H1 (cell line): ENCODE results near the gene CALU. TPM values are rescaled to one million over a fixed set of nuclear protein-coding genes. Genes with fewer than 3 reads are reported as not detected.

Source experiments
- CTCF ChIA-PET: fragments of 300-600 bp; sonication (Branson Sonifier 250); formaldehyde crosslinking; loops from one replicate; lab custom pipeline; 2021; ENCODE audit not compliant: partially characterized antibody; lab: Charles Lee
- POLR2A ChIA-PET: fragments of 300-600 bp; sonication (Branson Sonifier 250); formaldehyde crosslinking; loops from one replicate; lab custom pipeline; 2021; ENCODE audit warnings: inconsistent platforms; ENCODE audit not compliant: partially characterized antibody; lab: Charles Lee
- DNase-seq, 2 experiments: peaks; one replicate each; pipeline versions ENCODE4 v3.0.0 to v3.0.0-alpha.2; 2010 to 2022; ENCODE audit warnings: low spot score in 2 of 2, low read depth in 1 of 2, mixed read lengths in 1 of 2
- FAIRE-seq: peaks from 2 replicates; lab custom pipeline; 2011; peaks lifted over from hg19 to GRCh38; lab: Jason Lieb, UNC
- H2AFZ ChIP-seq: 2 replicates; pipeline ENCODE4 v1.8.1; 2012; ENCODE audit warnings: low read length, inconsistent platforms
- H2AK5ac ChIP-seq: 2 replicates; pipeline ENCODE4 v1.6.1; 2013; ENCODE audit warnings: low read depth, low read length
- H2BK120ac ChIP-seq: replicated peaks from 2 replicates; pipeline ENCODE3; 2013; ENCODE audit warnings: low read depth, low read length, inconsistent platforms
- H2BK12ac ChIP-seq: 2 replicates; pipeline ENCODE4 v1.6.1; 2013; ENCODE audit warnings: low read depth, low read length
- H2BK15ac ChIP-seq: 2 replicates; pipeline ENCODE4 v1.6.1; 2013; ENCODE audit warnings: low read length
- H2BK20ac ChIP-seq: 2 replicates; pipeline ENCODE4 v1.6.1; 2013; ENCODE audit warnings: low read length
- H2BK5ac ChIP-seq: 2 replicates; pipeline ENCODE4 v1.6.1; 2013; ENCODE audit warnings: low read depth, low read length
- H3K14ac ChIP-seq: 2 replicates; pipeline ENCODE4 v1.6.1; 2013; ENCODE audit warnings: inconsistent platforms; ENCODE audit not compliant: insufficient read length
- H3K18ac ChIP-seq: 2 replicates; pipeline ENCODE4 v1.6.1; 2013; ENCODE audit warnings: low read length; ENCODE audit errors: extremely low read depth
- H3K23ac ChIP-seq: 2 replicates; pipeline ENCODE4 v1.6.1; 2013; ENCODE audit warnings: inconsistent platforms; ENCODE audit not compliant: insufficient read length
- H3K23me2 ChIP-seq: 2 replicates; pipeline ENCODE4 v1.6.1; 2013; ENCODE audit warnings: low read depth, low read length
- H3K27ac ChIP-seq: 2 replicates; pipeline ENCODE4 v1.6.1; 2011; ENCODE audit warnings: low read depth, low read length, inconsistent platforms
- H3K27me3 ChIP-seq, 4 experiments: replicated peaks in 1 of 4; 1 replicate in 1 of 4; 2 replicates in 3 of 4; pipeline versions ENCODE4 v1.6.1 to v1.8.1; 2011 to 2013; ENCODE audit warnings: low read length in 3 of 4, mild to moderate bottlenecking in 3 of 4, inconsistent platforms in 2 of 4, mixed read lengths in 2 of 4, moderate library complexity in 1 of 4; ENCODE audit not compliant: control insufficient read depth in 3 of 4, insufficient read depth in 3 of 4; ENCODE audit errors: extremely low read depth in 1 of 4
- H3K36me3 ChIP-seq, 4 experiments: 2 replicates each; pipeline versions ENCODE4 v1.6.1 to v1.8.1; 2011 to 2013; ENCODE audit warnings: mild to moderate bottlenecking in 4 of 4, low read length in 3 of 4, moderate library complexity in 2 of 4, control low read depth in 1 of 4, inconsistent platforms in 1 of 4; ENCODE audit not compliant: insufficient read depth in 4 of 4, control insufficient read depth in 2 of 4
- H3K4ac ChIP-seq: replicated peaks from 2 replicates; pipeline ENCODE3; 2013; ENCODE audit warnings: low read length, low read depth, mixed read lengths, inconsistent platforms; ENCODE audit not compliant: insufficient read length
- H3K4me1 ChIP-seq, 4 experiments: replicated peaks in 1 of 4; 1 replicate in 1 of 4; 2 replicates in 3 of 4; pipeline versions ENCODE4 v1.6.1 to v1.8.1; 2011 to 2013; ENCODE audit warnings: low read length in 3 of 4, inconsistent platforms in 2 of 4, mixed read lengths in 1 of 4; ENCODE audit not compliant: insufficient read depth in 4 of 4, control insufficient read depth in 3 of 4
- H3K4me2 ChIP-seq, 2 experiments: 2 replicates each; pipeline versions ENCODE4 v1.6.1 to v1.8.1; 2011 to 2013; ENCODE audit warnings: low read depth in 2 of 2, low read length in 2 of 2, control low read depth in 1 of 2, inconsistent platforms in 1 of 2, mild to moderate bottlenecking in 1 of 2; ENCODE audit not compliant: insufficient read depth in 1 of 2
- H3K4me3 ChIP-seq, 4 experiments: fragments of 200-600, 300-600 bp in 1 of 4; sonication (generic), shearing (Covaris generic), sonication (Bioruptor Twin) in 1 of 4; 2 replicates each; pipeline versions ENCODE4 v1.5.1 to v1.8.1; 2011 to 2016; ENCODE audit warnings: low read length in 4 of 4, low read depth in 3 of 4, control low read depth in 2 of 4, inconsistent platforms in 2 of 4, mild to moderate bottlenecking in 2 of 4, mixed read lengths in 1 of 4, moderate library complexity in 1 of 4; ENCODE audit not compliant: insufficient read depth in 2 of 4; ENCODE audit errors: extremely low read depth in 1 of 4
- H3K56ac ChIP-seq: replicated peaks from 2 replicates; pipeline ENCODE3; 2013; ENCODE audit warnings: low read depth, mild to moderate bottlenecking, mixed read lengths, low read length, inconsistent platforms; ENCODE audit not compliant: insufficient read length
- H3K79me1 ChIP-seq: 2 replicates; pipeline ENCODE4 v1.6.1; 2013; ENCODE audit warnings: low read depth, low read length, control low read depth
- H3K79me2 ChIP-seq, 2 experiments: 2 replicates each; pipeline versions ENCODE4 v1.6.1 to v1.8.1; 2012 to 2013; ENCODE audit warnings: low read length in 2 of 2, mild to moderate bottlenecking in 2 of 2, inconsistent platforms in 1 of 2; ENCODE audit not compliant: insufficient read depth in 2 of 2, control insufficient read depth in 1 of 2
- H3K9ac ChIP-seq, 4 experiments: replicated peaks in 1 of 4; 1 replicate in 1 of 4; 2 replicates in 3 of 4; pipeline versions ENCODE4 v1.6.1 to v1.8.1; 2011 to 2013; ENCODE audit warnings: low read depth in 3 of 4, low read length in 3 of 4, control low read depth in 2 of 4, mild to moderate bottlenecking in 2 of 4, moderate library complexity in 2 of 4, inconsistent platforms in 1 of 4; ENCODE audit errors: extremely low read depth in 1 of 4
- H3K9me3 ChIP-seq, 2 experiments: 2 replicates each; pipeline versions ENCODE4 v1.6.1 to v1.8.1; 2012 to 2013; ENCODE audit warnings: mild to moderate bottlenecking in 2 of 2, moderate library complexity in 2 of 2, control low read depth in 1 of 2, inconsistent platforms in 1 of 2, low read depth in 1 of 2, low read length in 1 of 2, mixed read lengths in 1 of 2; ENCODE audit not compliant: insufficient read depth in 2 of 2
- H4K20me1 ChIP-seq, 2 experiments: replicated peaks in 1 of 2; 2 replicates each; pipeline versions ENCODE3 to v1.8.1; 2011 to 2013; ENCODE audit warnings: inconsistent platforms in 2 of 2, low read length in 2 of 2, mild to moderate bottlenecking in 1 of 2; ENCODE audit not compliant: insufficient read depth in 2 of 2, control insufficient read depth in 1 of 2
- H4K5ac ChIP-seq: 2 replicates; pipeline ENCODE4 v1.6.1; 2013; ENCODE audit warnings: low read length, low read depth, mixed read lengths, inconsistent platforms; ENCODE audit not compliant: insufficient read length
- H4K8ac ChIP-seq: 2 replicates; pipeline ENCODE4 v1.8.0; 2013; ENCODE audit warnings: mild to moderate bottlenecking, moderate library complexity, low read length, inconsistent platforms; ENCODE audit not compliant: insufficient read depth; ENCODE audit errors: extremely low read depth
- H4K91ac ChIP-seq: replicated peaks from 2 replicates; pipeline ENCODE3; 2013; ENCODE audit warnings: low read length, mixed read lengths, inconsistent platforms; ENCODE audit not compliant: insufficient read length
- BACH1 ChIP-seq: IDR thresholded peaks from 2 replicates; pipeline ENCODE4 v1.6.1; 2012; ENCODE audit warnings: low read length, improper control_type of control experiment
- PHF8 ChIP-seq: fragments of 200-600 bp; sonication (generic); conservative IDR thresholded peaks from 2 replicates; pipeline ENCODE4 v1.7.1; 2012; ENCODE audit warnings: low read depth, mild to moderate bottlenecking, inconsistent platforms, low read length, moderate library complexity
- TAF1 ChIP-seq: IDR thresholded peaks from 2 replicates; pipeline ENCODE4 v1.6.1; 2011; ENCODE audit warnings: mild to moderate bottlenecking, low read depth, low read length
- ZNF274 ChIP-seq: IDR thresholded peaks from 2 replicates; pipeline ENCODE4 v1.7.0; 2012; ENCODE audit warnings: low read length, borderline replicate concordance; ENCODE audit errors: extremely low read depth
- WGBS, 2 experiments: shearing (Covaris generic) in 1 of 2; methylation state at CpG; one replicate each; pipeline versions ENCODE4 v1.1.6 to v1.1.7; 2013 to 2015; ENCODE audit warnings: low lambda C conversion rate in 2 of 2, mixed read lengths in 2 of 2, inconsistent platforms in 1 of 2, low coverage in 1 of 2, missing lambda C conversion rate in 1 of 2; ENCODE audit not compliant: insufficient replicate concordance in 2 of 2, insufficient coverage in 1 of 2, insufficient read length in 1 of 2; ENCODE audit errors: extremely low coverage in 1 of 2, missing lambda C conversion rate in 1 of 2; 5-methylcytosine and 5-hydroxymethylcytosine counted together
- polyA plus RNA-seq, 7 experiments: library from polyadenylated mRNA; depleted of rRNA in 3 of 7; stranded (reverse) in 5 of 7; unstranded in 2 of 7; fragments of >200 nt in 5 of 7; fragments of 200-250 nt in 2 of 7; gene quantifications; 1 replicate in 5 of 7; 2 replicates in 1 of 7; 4 replicates in 1 of 7; pipeline versions ENCODE4 v1.2.1 to v1.2.3, GENCODE V29; 2011 to 2013; ENCODE audit warnings: missing spikeins in 2 of 7, mixed read lengths in 2 of 7
- total RNA-seq: library from RNA; stranded (reverse); fragmentation: NEBNext Ultra II Directional; extraction: Animal tissue kit (Norgen Biotek cat#: 25700); gene quantifications from 2 replicates; pipeline ENCODE4 v1.2.1, GENCODE V29; 2021

CALU gene
- total and polyA plus RNA-seq, 2 of the 8 experiments (the other 6 are each of a cell fraction or from before 2014, with no cell fraction given) = 67.2 to 170 TPM

DNA sequence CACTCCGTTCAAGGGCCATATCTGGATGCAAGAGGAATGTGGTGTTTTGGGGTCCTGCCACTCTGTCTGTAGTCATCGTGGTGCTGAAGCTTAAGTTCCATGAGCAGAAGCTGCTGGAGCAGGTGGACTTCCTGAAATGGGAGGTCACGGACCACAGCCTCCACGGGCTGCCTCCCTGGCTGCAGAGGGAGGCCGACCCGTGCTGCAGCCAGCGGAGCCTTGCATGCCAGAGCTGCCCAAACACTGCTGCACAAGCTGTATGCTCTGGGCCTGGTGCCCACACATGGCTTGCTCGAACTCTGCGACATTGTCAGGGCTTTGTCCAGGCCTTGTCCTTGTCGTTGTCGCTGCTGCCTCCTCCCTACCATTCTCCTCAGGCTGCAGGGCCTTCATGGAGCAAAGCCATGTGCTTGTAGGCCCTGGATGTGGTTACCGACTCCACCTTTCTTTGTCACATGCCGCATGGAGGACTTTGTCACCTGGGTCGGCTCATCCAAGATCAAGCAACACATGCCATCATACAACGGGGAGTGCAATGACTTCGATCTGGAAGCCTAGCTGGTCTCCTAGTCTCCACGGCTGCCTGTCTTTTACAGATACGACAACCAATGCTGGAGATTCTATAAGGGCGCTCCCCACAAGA, 45.7 kb upstream of the CALU start:
- 84% methylated on average over 19 of the region's 19 CpGs; no CpG with 5 or more reads in 1 of the 2 experiments for WGBS, 2 experiments
- Histone ChIP-seq H3K4me3 (no peak overlapping the region), H3K79me2 (no peaks in the 10 kb centered on the region), H3K27me3 (no peaks in the 10 kb centered on the region; a peak in 2 of 7 replicates), H2BK5ac (no peak overlapping the region), H3K4ac (no peak overlapping the region), H2AFZ (no peak overlapping the region), H3K9ac (no peak overlapping the region), H3K4me2 (no peak overlapping the region), H3K23me2 (no peaks in the 10 kb centered on the region), H2AK5ac (no peak overlapping the region), H3K36me3 (no peaks in the 10 kb centered on the region), H2BK15ac (no peak overlapping the region), H4K91ac (no peak overlapping the region), H4K20me1 (no peaks in the 10 kb centered on the region), H2BK20ac (no peak overlapping the region), H3K23ac (no peak overlapping the region), H3K9me3 (peaks cover 0 to 7% of the 10 kb centered on the region in 2 experiments; a peak in 1 of 4 replicates), H3K18ac (no peak overlapping the region), H3K14ac (no peak overlapping the region), H3K27ac (no peak overlapping the region), H2BK120ac (no peak overlapping the region), H3K56ac (no peak overlapping the region), H4K8ac (no peak overlapping the region; the same call in 1 of the 2 replicates), H4K5ac (no peak overlapping the region), H3K79me1 (no peaks in the 10 kb centered on the region), H3K4me1 (peaks cover 1 to 5% (median 3%) of the 10 kb centered on the region in 4 experiments; a peak in 5 of 7 replicates), H2BK12ac (no peak overlapping the region)
- FAIRE-seq (no peak), DNase-seq (no peak)
- TF ChIP-seq PHF8 (no peak), ZNF274 (no peak), BACH1 (no peak), TAF1 (no peak)
- CTCF ChIA-PET = interaction anchor here (0.7 to 1.2 kb wide), 3 partner anchors 10 to 234 kb away, joined by 3 to 5 read pairs (median 4); partner anchors contain the start of gene GARIN1A
- POLR2A ChIA-PET = interaction anchor here (1.7 to 2.0 kb wide), 2 partner anchors 10 to 12 kb away, joined by 4 to 5 read pairs; no protein-coding TSS in a partner anchor
